Kidney (tissue), 14 donors: ENCODE measurements around the gene NGRN. TPM values are rescaled to one million over a fixed set of nuclear protein-coding genes. Genes with fewer than 3 reads are reported as not detected.
A peak's percentile ranks its signal among the peaks of the same experiment; 100 is the strongest.

Experiments
- DNase-seq, 5 donors: peaks; one replicate each; pipeline ENCODE4 v3.0.0-alpha.2; 2013 to 2020
- FAIRE-seq: peaks from 2 replicates; lab custom pipeline; 2012; peaks lifted over from hg19 to GRCh38; lab: Jason Lieb, UNC
- H3K27ac ChIP-seq, 2 donors: one replicate each; pipeline ENCODE4 v1.7.0; 2013; ENCODE audit warnings: low read depth in 2 of 2, low read length in 2 of 2, inconsistent platforms in 1 of 2
- H3K27me3 ChIP-seq: one replicate; pipeline ENCODE4 v1.7.1; 2013; ENCODE audit warnings: low read length, inconsistent platforms; ENCODE audit not compliant: control insufficient read depth, insufficient read depth
- H3K36me3 ChIP-seq, 3 donors: one replicate each; pipeline versions ENCODE4 v1.7.0 to v1.7.1; 2013; ENCODE audit warnings: low read length in 3 of 3, control low read depth in 1 of 3, inconsistent platforms in 1 of 3; ENCODE audit not compliant: insufficient read depth in 3 of 3, control insufficient read depth in 2 of 3
- H3K4me1 ChIP-seq, 3 donors: one replicate each; pipeline versions ENCODE4 v1.7.0 to v1.7.1; 2013; ENCODE audit warnings: low read length in 3 of 3, inconsistent platforms in 1 of 3, low read depth in 1 of 3; ENCODE audit not compliant: control insufficient read depth in 2 of 3, insufficient read depth in 2 of 3
- H3K4me3 ChIP-seq, 3 donors: one replicate each; pipeline versions ENCODE4 v1.7.0 to v1.8.1; 2013; ENCODE audit warnings: low read length in 3 of 3, control low read depth in 1 of 3, inconsistent platforms in 1 of 3
- H3K9ac ChIP-seq, 3 donors: one replicate each; pipeline versions ENCODE4 v1.7.0 to v1.7.1; 2013; ENCODE audit warnings: low read length in 3 of 3, control low read depth in 1 of 3, inconsistent platforms in 1 of 3
- H3K9me3 ChIP-seq, 3 donors: one replicate each; pipeline versions ENCODE4 v1.7.0 to v1.7.1; 2013; ENCODE audit warnings: low read length in 3 of 3, control low read depth in 1 of 3, inconsistent platforms in 1 of 3; ENCODE audit not compliant: control insufficient read depth in 2 of 3, insufficient read depth in 1 of 3
- intact Hi-C: fragments of 100-400 bp; cut with DNase I; formaldehyde crosslinking; loops from one replicate; pipeline ENCODE4 v1.11.1; 2022
- polyA plus RNA-seq: library from polyadenylated mRNA; stranded (reverse); fragments of 350-450 nt; fragmentation: Illumina TruSeq; extraction: RNeasy Lipid Tissue Mini Kit (QIAGEN cat#74804); gene quantifications from one replicate; pipeline ENCODE4 v1.2.3, GENCODE V29; 2014; ENCODE audit warnings: low read depth, low replicate concordance; ENCODE audit not compliant: insufficient read depth
- total RNA-seq: library from RNA; stranded (reverse); fragmentation: NEBNext Ultra II Directional; extraction: Animal tissue kit (Norgen Biotek cat#: 25700); gene quantifications from one replicate; pipeline ENCODE4 v1.2.1, GENCODE V29; 2021
- TF ChIP-seq, protein P1 (sequence below): IDR thresholded peaks from 3 replicates; pipeline ENCODE4 v1.5.1; 2012; ENCODE audit warnings: mild to moderate bottlenecking, moderate library complexity, borderline replicate concordance; ENCODE audit not compliant: insufficient read depth; ENCODE audit errors: extremely low read depth
- donor health status: control.
- donor health status: control.
- donor health status: control.
- donor health status: control.
- donor health status: control.
- donor health status: DM: yes; HTN: yes; CAD: no.
- donor health status: Normal renal cell carcinoma (clear cell type).

Gene NGRN
- total and polyA plus RNA-seq, 2 donors from 2014 or later: 81.9 to 93.8 TPM

- TF ChIP-seq, protein P1, sequence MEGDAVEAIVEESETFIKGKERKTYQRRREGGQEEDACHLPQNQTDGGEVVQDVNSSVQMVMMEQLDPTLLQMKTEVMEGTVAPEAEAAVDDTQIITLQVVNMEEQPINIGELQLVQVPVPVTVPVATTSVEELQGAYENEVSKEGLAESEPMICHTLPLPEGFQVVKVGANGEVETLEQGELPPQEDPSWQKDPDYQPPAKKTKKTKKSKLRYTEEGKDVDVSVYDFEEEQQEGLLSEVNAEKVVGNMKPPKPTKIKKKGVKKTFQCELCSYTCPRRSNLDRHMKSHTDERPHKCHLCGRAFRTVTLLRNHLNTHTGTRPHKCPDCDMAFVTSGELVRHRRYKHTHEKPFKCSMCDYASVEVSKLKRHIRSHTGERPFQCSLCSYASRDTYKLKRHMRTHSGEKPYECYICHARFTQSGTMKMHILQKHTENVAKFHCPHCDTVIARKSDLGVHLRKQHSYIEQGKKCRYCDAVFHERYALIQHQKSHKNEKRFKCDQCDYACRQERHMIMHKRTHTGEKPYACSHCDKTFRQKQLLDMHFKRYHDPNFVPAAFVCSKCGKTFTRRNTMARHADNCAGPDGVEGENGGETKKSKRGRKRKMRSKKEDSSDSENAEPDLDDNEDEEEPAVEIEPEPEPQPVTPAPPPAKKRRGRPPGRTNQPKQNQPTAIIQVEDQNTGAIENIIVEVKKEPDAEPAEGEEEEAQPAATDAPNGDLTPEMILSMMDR: no peak
- no peaks in the 10 kb centered on the region for H3K27me3 ChIP-seq
- H3K9ac ChIP-seq: no peak overlapping the region
- DNase-seq (no peak), FAIRE-seq (no peak)
- no peak overlapping the region for H3K27ac ChIP-seq
- H3K36me3 ChIP-seq: peaks cover 0 to 7% (median 3%) of the 10 kb centered on the region in 3 donors
- H3K4me1 ChIP-seq: no peaks in the 10 kb centered on the region
- intact Hi-C loops: no loop called here
- no peak overlapping the region for H3K4me3 ChIP-seq
- no peaks in the 10 kb centered on the region for H3K9me3 ChIP-seq
Measured at GRCh38 chr15:90241343-90242192, 23.9 kb upstream of the NGRN start.

DNA sequence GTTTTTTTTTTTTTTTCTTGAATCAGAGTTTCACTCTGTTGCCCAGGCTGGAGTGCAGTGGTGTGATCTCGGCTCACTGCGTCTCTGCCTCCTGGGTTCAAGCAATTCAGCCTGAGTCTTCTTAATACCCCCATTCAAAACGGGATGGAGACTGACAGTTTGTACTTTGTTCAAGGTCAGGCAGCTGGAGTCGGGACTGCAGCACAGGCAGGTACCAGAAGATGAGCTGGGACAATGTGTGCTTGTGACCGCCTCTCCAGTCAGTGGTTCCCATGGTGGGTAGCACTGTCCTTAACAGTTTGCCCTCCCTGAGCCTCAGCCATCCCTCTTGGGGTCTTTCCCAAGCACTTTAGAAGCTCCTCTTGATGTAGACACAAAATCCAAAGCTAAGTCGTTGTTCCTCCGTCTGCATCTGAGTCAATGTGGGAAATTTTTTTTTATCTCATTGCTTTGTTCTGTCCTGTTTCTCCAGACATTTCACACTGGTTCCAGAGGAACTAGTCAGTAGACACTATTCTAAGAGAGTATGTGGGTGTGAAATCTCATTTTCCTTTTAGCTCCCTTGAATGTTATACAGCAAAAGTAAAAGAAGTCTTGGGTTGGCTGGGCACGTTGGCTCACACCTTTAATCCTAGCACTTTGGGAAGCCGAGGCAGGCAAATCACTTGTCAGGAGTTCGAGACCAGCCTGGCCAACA is 21.4 kb upstream of the NGRN start:
- H3K36me3 ChIP-seq: no peaks in the 10 kb centered on the region
- H3K4me1 ChIP-seq: peaks cover 0 to 3% (median 0%) of the 10 kb centered on the region in 3 donors
- H3K27me3 ChIP-seq: no peaks in the 10 kb centered on the region
- no peak for FAIRE-seq
- H3K9me3 ChIP-seq: no peaks in the 10 kb centered on the region
- no peak for DNase-seq
- H3K4me3 ChIP-seq: no peak overlapping the region
- TF ChIP-seq, protein P1: no peak
- no peak overlapping the region for H3K27ac ChIP-seq
- H3K9ac ChIP-seq: no peak overlapping the region
- intact Hi-C loops: no loop called here

DNA sequence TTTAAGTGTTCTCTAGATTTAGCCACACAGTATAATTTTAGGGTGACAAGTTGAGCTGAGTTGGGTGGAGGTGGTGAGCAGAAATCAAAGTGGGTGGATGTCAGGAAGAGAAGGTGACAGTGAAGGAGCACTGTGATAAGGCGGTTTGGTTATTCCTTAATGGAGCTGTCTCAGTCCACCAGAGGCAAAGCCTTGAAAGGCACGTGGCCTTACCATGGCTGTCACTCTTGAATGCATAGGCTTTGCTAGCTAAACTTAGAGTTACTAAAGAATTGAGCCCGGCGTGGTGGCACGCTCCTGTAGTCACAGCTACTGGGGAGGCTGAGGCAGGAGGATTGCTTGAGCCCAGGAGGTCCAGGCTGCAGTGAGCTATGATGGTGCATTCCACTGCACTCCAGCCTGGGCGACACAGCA is 16.7 kb upstream of the NGRN start:
- Histone ChIP-seq H3K36me3 (no peaks in the 10 kb centered on the region), H3K9me3 (no peaks in the 10 kb centered on the region), H3K4me3 (peak overlapping the region in 2 of 3 donors; percentile 32 to 78), H3K4me1 (peaks cover 0 to 9% (median 0%) of the 10 kb centered on the region in 3 donors), H3K27ac (peak overlapping the region in 1 of 2 donors; percentile 5), H3K27me3 (no peaks in the 10 kb centered on the region), H3K9ac (peak overlapping the region in 1 of 3 donors; percentile 19)
- TF ChIP-seq, protein P1: no peak
- intact Hi-C loops: no loop called here
- peak in 1 of 5 donors; percentile 50 for DNase-seq
- FAIRE-seq: no peak
